NCI-H82 treated with DMSO at 0.1 percent for 48 hours (cell line): ENCODE data around the gene SPATA7.

ENCODE experiments used
- DNase-seq: peaks from one replicate; lab custom pipeline; 2025; ENCODE audit not compliant: unreplicated experiment; lab: John Stamatoyannopoulos, UW

SPATA7 gene

GRCh38 chr14:88479574-88479987 lies 94.1 kb downstream of the SPATA7 start:
- DNase-seq, result no peak

- no peak for DNase-seq
These were observed 95.6 kb downstream of the SPATA7 start for GRCh38 chr14:88481059-88481458.

- DNase-seq, result no peak
These were observed 96.3 kb downstream of the SPATA7 start for GRCh38 chr14:88481794-88482193.

GRCh38 chr14:88482524-88482923 lies 97.1 kb downstream of the SPATA7 start:
- DNase-seq, result no peak
